RWPE1 (cell line): ENCODE measurements around the gene KRTAP17-1.
"Not testable (repeated sequence)": the region's sequence is repeated elsewhere in the genome, so short reads cannot be mapped to it uniquely, and the experiment has no call there.

Experiments used
- CTCF ChIA-PET: fragments of 350-600 bp; sonication (Branson Sonifier 250); formaldehyde crosslinking; extraction: SDS; loops from one replicate; lab custom pipeline; 2021; lab: Yijun Ruan, JAX
- POLR2A ChIA-PET: fragments of 400-600 bp; formaldehyde crosslinking; extraction: SDS; loops from one replicate; lab custom pipeline; 2020; ENCODE audit warnings: antibody characterized with exemption; ENCODE audit not compliant: low non-redundant PET; lab: Yijun Ruan, JAX
- DNase-seq: peaks from one replicate; pipeline ENCODE4 v3.0.0; 2012; ENCODE audit warnings: low spot score
- H3K27ac ChIP-seq: fragments of 450-650 bp; 2 replicates; pipeline ENCODE4 v1.5.1; 2017
- CTCF ChIP-seq: fragments of 450-650 bp; conservative IDR thresholded peaks from 2 replicates; pipeline ENCODE4 v1.5.1; 2017; ENCODE audit warnings: low read depth, mild to moderate bottlenecking

KRTAP17-1 gene

GRCh38 chr17:41347869-41348760 is 32.6 kb upstream of the KRTAP17-1 start:
- ChIA-PET POLR2A (no interaction called here), CTCF (interaction anchor here (0.6 to 1.7 kb wide), 3 partner anchors 26 to 315 kb away, joined by 3 to 5 read pairs (median 5); no protein-coding TSS in a partner anchor)
- DNase-seq: peak; percentile 8
- TF ChIP-seq CTCF: no peak
- H3K27ac ChIP-seq: no peak overlapping the region

GRCh38 chr17:41346421-41346820 is 30.9 kb upstream of the KRTAP17-1 start:
- POLR2A ChIA-PET, H3K27ac ChIP-seq, DNase-seq: not testable (repeated sequence)
- CTCF ChIA-PET: interaction anchor here (0.6 kb wide), 1 partner anchor 617 kb away, joined by 3 read pairs; no protein-coding TSS in a partner anchor

GRCh38 chr17:41345992-41346391 is 30.5 kb upstream of the KRTAP17-1 start:
- no peak for DNase-seq
- ChIA-PET CTCF (interaction anchor here (0.6 kb wide), 1 partner anchor 617 kb away, joined by 3 read pairs; no protein-coding TSS in a partner anchor), POLR2A (no interaction called here)
- no peak overlapping the region for H3K27ac ChIP-seq
- TF ChIP-seq CTCF: no peak

- CTCF ChIA-PET: interaction anchor here (0.7 kb wide), 1 partner anchor 32 kb away, joined by 5 read pairs; no protein-coding TSS in a partner anchor
- DNase-seq: no peak
Measured at GRCh38 chr17:41343029-41343428, 27.5 kb upstream of the KRTAP17-1 start.

GRCh38 chr17:41340934-41341861 is 25.7 kb upstream of the KRTAP17-1 start:
- POLR2A ChIA-PET: no interaction called here
- TF ChIP-seq CTCF: no peak
- H3K27ac ChIP-seq: no peak overlapping the region
- DNase-seq: no peak
- CTCF ChIA-PET: no interaction called here

More at GRCh38 chr17:41343029-41343428, 27.5 kb upstream of the KRTAP17-1 start:
- POLR2A ChIA-PET: no interaction called here
- TF ChIP-seq CTCF: no peak
- no peak overlapping the region for H3K27ac ChIP-seq

- no peak for TF ChIP-seq CTCF
- H3K27ac ChIP-seq: no peak overlapping the region
- ChIA-PET CTCF (no interaction called here), POLR2A (no interaction called here)
- DNase-seq: no peak
Measured at GRCh38 chr17:41340494-41340893, 25.0 kb upstream of the KRTAP17-1 start.
